HG03521 (cell line): ENCODE results near the gene FAM90A26.
"Not testable (repeated sequence)": the region's sequence is repeated elsewhere in the genome, so short reads cannot be mapped to it uniquely, and the experiment has no call there.

ENCODE experiments used
- ATAC-seq: cut with Tn5 transposase; IDR thresholded peaks from one replicate; pipeline ENCODE4 v1.9.1; 2021; ENCODE audit warnings: mild to moderate bottlenecking, moderate library complexity; ENCODE audit not compliant: unreplicated experiment

Gene FAM90A26, protein sequence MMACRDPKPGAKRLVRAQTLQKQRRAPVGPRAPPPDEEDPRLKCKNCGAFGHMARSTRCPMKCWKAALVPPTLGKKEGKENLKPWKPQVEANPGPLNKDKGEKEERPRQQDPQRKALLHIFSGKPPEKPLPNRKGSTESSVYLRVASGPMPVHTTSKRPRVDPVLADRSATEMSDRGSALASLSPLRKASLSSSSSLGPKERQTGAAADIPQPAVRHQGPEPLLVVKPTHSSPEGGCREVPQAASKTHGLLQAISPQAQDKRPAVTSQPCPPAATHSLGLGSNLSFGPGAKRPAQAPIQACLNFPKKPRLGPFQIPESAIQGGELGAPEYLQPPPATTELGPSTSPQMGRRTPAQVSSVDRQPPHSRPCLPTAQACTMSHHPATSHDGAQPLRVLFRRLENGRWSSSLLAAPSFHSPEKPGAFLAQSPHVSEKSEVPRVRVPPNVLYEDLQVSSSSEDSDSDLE

DNA sequence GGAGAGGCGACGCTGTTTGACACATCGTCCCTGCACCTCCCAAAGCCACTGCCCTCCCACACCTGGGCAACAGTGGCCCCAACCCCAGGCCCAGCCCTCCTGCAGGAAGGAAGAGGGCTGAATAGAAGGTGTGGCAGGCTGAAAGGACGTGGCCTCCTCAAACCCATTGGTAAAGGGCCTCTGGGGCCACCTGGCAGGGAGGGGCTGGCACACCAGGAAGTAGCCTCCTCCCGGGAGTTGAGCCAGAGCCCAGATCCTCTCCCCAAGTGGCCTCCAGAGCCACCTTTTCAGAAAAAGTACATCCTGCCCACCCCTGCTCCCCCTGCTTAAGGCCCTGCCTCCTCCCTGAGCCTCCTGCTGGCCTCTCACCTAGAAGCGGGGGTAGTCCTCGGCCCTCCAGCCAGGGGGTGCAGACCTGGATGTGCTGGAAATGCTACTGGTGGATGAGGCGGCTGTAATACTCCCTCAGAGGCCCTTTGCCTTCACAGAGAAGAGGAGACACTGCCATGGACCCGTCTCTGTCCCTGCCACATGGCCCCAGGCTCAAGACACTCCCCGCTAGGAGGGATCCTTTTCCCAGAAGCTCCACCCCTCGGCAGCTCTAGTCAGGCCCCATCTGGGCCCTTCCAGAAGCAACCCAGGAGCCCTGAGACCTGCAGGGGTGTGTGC is at the start of gene FAM90A26:
FAM90A26 (plus strand) TSS at position 619 of the 669 bp plus-strand sequence. CDS start 2,764 bp downstream, outside the sequence.
- ATAC-seq = not testable (repeated sequence)

DNA sequence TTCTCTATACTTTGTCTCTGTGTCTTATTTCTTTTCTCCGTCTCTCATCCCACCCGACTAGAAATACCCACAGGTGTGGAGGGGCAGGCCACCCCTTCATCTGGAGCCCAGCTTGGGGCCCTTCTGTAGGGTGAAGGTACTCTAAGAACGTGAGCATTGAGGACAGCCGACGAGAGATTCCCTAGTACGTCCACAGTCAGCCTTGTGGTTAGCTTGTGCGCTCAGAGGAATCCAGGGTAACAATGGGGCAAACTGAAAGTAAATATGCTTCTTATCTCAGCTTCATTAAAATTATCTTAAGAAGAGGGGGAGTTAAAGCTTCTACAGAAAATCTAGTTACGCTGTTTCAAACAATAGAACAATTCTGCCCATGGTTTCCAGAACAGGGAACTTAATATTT is 47.5 kb upstream of the FAM90A26 start:
- not testable (repeated sequence) for ATAC-seq

DNA sequence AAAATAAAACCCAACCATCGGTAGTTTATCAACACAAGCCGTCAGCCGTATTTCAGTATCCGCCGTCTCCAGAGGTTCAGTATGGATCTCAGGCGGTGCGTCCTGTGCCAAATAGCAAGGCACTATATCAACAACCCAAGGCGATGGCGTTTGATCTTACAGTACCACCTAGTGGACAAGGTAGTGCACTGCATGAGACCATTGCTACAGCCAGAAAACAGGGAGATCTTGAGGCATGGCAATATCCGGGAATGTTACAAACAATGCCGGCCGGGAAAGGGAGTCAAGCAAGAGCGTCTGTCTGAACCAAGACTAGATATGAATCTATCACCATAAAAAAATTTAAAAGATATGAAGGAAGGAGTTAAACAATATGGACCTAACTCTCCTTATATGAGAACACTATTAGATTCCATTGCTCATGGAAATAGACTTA is 46.6 kb upstream of the FAM90A26 start:
- not testable (repeated sequence) for ATAC-seq

DNA sequence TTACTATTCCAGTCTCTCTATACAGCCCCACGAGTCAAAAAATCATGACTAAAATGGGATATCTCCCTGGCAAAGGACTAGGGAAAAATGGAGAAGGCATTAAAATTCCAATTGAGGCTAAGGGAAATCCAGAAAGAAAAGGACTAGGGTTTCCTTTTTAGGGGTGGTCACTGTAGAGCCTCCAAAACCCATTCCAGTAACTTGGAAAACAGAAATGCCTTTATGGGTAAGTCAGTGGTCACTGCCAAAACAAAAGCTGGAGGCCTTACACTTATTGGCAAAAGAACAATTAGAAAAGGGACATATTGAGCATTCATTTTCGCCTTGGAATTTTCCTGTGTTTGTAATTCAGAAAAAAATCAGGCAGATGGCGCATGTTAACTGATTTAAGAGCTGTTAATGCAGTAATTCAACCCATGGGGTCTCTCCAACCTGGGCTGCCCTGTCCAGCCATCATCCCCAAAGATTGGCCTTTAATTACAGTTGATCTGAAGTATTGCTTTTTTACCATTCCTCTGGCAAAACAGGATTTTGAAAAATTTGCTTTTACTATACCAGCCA is 44.5 kb upstream of the FAM90A26 start:
- ATAC-seq = not testable (repeated sequence)

DNA sequence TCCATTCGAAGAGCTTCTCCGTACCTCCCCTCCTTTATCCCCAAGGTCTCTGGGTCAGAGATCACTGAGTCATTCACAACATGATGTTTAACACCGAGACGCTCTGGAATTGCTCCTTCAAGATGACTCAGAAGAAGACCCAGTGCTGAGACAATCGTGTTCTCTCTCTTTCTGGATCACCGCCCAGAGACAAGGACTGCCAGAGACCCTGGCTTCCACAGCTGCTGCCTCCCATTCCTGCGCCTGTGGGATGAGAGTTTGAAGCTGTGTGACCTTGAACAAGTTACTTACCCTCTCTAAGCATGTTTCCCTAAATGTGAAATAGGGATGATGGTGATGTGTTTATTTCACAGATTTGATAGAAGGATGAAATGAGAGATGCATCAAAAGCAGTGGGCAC is 38.8 kb upstream of the FAM90A26 start:
- not testable (repeated sequence) for ATAC-seq

DNA sequence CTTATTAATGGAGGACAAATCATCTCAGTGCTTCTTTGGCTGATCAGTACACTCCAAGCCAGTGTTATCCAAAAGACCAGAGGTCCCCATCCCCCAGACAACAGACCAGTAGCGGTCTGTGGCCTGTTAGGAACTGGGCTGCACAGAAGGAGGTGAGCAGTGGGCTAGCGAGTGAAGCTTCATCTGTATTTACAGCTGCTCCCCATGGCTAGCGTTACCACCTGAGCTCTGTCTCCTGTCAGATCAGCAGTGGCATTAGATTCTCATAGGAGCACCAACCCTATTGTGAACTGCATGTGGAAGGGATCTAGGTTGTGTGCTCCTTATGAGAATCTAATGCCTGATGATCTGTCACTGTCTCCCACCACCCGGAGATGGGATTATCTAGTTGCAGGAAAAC is 37.4 kb upstream of the FAM90A26 start:
- not testable (repeated sequence) for ATAC-seq

DNA sequence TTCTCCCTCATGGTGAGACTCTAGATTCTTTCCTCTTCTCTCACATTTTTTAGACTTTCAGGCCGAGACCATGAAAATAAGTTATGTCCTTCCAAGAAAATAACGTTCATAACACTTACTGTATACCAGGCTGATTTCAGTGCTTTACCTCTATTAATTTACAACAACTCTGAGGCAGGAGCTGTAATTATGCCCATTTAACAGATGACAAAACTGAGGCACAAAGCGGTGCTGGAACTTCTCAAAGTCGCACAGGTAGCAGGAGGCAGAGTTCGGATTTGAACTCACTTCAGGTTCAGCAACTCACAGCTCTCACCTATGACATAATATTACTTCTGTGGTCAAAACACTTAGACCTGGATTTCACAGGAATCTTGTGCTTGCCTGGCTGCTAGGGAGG is 36.2 kb upstream of the FAM90A26 start:
- ATAC-seq = not testable (repeated sequence)

DNA sequence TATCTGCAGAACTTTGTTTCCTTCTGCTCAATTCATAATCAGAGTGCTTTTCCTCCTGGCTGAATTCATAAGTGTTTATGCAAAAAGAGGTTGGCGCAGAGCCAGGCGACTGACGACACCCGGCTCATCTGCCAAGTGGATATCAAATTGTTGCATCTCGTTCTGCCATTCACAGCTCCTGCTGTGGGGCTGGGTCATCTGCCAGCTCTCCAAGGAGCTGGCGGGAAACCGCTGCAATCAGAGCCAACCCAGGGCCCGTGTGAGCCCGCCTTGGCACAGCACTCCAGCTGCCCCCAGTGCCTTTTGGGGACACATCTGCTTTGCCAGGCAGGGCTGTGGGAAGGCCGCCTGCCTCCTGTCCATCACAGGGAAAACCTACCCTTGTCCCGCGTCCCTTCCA is 35.7 kb upstream of the FAM90A26 start:
- not testable (repeated sequence) for ATAC-seq

DNA sequence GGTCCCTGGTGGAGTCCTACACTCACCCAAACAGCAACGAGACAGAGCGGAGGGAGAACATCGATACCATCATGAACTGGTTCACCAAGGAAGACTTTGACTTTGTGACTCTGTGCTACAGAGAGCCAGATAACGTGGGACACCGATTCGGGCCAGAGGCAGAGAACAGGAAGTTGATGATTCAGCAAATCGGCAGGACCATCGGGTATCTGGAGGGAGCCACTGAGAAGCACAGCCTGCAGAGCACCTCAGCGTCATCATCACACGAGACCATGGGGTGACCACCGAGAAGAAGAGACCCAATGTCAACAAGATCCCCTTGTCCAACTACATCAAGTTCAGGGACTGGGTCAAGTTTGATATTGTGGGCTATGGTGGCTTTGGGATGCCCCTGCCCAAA is 29.2 kb upstream of the FAM90A26 start:
- not testable (repeated sequence) for ATAC-seq

DNA sequence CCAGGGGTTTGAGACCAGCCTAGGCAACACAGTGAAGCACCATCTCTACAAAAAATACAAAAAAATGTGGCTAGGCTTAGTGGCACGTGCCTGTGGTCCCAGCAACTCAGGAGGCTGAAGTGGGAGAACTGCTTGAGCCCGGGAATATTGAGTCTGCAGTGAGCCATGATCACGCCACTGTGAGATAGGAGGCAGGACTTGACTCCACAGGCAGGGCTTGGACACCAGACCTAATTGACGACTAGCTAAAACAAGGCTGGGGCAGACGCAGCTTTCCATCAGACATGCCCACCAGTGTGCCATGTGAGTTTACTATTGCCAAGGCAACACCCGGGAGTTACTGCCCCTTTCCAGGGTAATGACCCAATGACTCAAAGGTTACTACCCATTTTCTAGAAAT is 27.4 kb upstream of the FAM90A26 start:
- ATAC-seq = not testable (repeated sequence)

DNA sequence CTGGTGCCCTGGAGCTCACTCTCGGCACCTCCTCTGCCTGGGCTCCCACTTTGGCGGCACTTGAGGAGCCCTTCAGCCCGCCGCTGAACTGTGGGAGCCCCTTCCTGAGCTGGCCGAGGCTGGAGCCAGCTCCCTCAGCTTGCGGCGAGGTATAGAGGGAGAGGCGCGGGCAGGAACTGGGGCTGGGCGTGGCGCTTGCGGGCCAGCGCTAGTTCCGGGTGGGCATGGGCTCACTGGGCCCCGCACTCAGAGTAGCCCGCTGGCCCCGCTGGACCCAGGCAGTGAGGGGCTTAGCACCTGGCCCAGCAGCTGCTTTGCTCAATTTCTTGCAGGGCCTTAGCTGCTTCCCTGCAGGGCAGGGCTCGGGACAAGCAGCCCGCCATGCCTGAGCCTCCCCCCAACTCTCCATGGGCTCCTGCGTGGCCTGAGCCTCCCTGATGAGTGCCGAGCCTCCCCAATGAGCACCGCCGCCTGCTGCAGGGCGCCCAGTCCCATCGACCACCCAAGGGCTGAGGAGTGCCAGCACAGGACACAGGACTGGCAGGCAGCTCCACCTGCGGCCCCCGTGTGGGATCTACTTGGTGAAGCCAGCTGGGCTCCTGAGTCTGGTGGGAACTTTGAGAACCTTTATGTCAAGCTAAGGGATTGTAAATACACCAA is 26.7 kb upstream of the FAM90A26 start:
- ATAC-seq = no peak

DNA sequence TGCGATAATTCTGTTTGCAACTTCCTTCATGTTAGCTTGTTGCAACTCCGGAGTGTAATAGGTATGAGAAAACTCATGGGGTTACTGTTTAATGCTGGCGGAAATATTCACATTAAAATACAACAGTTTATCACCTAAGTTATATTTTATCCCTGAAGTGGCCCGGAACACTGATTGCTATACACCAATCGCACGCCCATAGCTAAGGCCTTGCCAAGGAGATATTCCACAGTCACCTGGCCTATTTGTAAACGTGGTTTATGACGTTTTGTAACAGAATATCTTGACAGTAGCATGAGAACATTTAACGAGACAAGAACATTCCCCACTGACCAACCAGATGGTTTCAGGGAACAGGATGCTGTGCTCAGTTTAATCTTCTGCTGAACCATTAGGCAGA is 23.2 kb upstream of the FAM90A26 start:
- ATAC-seq = no peak

DNA sequence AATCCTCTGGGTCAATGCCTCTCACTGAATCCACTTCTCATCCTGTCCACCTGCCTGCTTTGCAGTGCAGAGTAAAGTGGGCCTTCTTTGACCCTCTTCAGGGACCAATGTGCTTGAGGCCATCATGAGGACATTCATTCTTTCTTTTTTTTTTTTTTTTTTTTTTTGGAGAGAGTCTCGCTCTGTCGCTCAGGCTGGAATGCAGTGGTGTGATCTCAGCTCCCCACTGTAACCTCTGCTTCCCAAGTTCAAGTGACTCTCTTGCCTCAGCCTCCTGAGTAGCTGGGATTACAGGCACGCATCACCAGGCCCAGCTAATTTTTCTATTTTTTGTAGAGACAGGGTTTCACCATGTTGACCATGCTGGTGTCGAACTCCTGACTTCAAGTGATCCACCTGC is 22.8 kb upstream of the FAM90A26 start:
- not testable (repeated sequence) for ATAC-seq

DNA sequence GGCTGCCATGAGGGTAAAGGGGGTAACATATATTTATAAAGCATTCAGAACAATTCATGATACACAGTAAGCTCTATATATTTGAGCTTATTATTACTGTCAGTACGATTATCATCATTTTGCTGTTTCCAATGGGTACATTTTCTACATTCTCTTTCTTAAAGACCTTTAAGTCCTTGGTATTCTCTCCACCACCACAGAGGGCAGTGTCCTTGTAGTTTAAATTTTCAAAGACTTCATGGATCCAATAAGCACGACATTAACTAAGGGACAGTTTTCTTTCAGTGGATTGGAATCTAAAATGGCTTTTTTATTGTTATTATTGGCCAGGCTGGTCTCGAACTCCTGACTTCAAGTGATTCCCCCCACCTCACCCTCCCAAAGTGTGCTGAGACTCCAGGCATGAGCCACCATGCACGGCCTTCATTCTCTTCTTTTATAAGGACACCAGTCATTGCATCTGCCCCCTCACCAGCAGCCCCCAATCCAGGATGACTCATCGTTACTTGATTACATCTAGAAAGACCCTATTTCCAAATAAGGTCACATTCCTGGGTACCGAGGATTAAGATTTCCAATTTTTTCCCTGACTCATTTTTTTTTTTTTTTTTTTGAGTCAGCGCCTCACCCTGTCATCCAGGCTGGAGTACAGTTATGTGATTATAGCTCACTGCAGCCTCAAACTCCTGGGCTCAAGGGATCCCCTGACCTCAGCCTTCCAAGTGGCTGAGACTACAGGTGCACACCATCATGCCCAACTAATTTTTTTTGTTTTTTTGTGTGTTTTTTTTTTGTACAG is 21.4 kb upstream of the FAM90A26 start:
- not testable (repeated sequence) for ATAC-seq

DNA sequence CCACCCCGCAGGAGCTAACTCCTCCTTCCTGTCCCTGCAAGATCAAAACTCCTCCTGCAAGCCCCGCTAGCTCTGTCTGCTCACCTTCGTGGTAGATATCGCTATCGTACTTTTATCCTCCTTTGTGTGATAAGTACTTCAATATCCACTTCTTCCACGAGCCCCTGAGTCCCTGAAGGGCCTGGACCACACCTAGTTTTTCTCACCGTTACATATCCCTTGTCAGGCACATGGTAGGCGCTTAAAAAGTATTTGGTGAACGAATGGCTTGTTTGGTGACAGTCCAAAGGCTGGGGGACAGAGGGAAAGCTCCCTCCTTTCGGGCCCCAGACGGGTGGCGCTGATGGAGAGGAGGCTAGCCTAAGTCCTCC is 18.4 kb upstream of the FAM90A26 start:
- not testable (repeated sequence) for ATAC-seq

DNA sequence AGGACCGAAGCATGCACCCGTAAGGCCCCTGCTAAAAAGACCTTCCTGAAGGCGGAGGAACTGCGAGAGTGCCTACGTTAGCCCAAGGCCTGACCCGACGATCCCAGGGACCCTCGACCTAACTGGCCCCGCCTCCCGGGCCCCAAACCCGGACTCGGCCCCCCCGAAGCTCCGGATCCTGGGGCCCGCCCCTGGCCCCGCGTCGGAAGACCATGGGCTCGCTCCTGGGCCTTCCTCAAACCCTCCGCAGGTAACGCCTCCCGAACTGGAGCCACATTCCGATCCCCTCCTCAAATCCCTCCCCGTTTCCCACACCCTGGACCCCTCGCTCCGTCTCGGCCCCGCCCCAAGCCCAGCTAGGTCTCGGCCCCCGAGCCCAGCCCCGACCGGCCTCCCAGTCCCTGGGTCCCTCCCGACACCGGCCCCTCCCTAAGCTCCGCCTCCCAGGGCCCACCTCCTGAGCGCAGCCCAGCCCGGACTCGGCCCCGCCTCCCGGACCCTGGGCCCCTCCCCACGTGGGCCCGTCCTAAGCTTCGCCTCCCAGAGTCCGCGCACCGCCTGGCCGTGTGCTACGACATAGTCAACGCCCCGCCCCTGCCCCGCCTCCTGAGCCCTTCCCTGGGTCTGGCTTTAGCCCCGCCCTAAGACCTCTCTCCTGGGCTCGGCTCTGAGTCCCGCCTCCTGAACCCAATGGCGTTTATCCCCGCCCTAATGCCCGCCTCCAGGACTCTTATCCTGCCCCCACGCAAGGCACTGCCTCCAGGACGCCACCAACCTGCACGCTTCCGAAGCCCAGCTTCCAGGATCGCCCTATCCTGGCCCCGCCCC is 17.8 kb upstream of the FAM90A26 start:
- ATAC-seq = peak; percentile 74

DNA sequence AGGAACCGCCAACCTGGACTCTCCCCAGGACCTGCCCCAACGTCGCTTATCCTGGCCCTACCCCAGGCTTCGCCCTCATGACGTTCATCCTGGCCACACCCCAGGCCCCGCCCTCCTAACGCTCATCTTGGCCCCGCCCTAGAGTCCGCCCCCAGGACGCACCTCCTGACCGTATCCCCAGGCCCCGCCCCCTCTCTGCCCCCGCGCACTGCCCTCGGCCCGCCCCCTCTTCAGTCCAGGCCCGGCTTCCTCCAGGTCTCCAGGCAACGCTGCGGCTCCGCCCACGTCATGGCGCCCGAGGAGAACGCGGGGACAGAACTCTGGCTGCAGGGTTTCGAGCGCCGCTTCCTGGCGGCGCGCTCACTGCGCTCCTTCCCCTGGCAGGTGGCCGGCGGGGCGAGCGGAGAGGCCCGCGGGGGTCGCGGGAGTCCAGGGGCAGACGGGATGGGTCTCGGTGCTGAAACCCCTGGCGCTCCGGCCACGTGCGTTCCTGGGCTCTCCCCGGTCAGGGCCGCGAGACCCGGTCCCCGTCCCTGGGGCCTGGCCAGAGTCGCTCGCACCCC is 17.1 kb upstream of the FAM90A26 start:
- peak; percentile 96 for ATAC-seq

DNA sequence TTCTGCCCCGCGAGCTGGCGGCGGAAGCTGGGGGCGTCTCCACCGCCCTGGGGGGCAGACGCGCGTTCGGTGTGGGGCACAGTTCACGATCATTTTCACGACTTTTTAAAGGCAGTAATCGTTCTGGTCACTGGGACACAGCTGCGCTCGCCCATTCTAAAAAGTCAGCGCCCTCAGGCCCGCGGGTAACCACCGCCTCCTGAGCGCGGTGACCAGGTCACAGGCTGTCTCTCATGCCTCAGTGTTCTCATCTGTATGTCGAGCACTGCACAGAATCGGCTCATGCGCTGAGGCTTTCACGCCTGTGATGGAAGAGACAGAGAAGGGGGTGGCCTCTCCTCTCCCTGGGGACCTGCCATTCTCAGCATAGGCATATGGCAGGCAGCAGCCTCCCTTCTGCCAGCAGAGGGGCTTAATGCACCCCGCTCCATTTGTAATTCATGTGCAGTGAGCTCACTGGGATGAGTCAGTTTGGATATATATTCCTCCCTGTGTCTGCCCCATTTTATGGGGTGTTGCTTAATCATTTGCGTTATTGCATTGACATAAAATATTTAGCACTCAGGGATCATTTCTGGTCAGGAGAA is 16.5 kb upstream of the FAM90A26 start:
- ATAC-seq = not testable (repeated sequence)
